ENCODE data around the gene CCDC91.

DNA sequence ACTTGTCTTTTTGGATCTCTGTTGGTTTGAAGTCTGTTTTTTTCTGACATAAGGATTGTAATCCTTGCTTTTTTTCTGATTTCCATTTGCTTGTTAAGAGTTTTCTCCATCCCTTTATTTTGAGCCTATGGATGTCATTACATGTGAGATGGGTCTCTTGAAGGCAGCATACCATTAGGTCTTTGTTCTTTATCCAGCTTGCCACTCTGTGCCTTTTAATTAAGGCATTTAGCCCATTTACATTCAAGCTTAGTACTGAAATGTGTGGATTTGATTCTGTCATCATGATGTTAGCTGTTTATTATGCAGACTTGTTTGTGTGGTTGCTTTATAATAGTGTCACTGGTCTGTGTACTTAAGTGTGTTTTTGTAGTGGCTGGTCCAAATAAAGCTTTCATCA is 100.0 kb downstream of the CCDC91 start:
- TF ChIP-seq CTCF (IDR thresholded peaks at IDR 0.05) (no peak), POLR2A (IDR thresholded peaks at IDR 0.05) (no peak)
